DND-41 (cell line): ENCODE data around the gene IFI27L1.

Experiments used
- EZH2 ChIP-seq: IDR thresholded peaks from 3 replicates; pipeline ENCODE4 v1.6.1; 2012; ENCODE audit warnings: borderline replicate concordance, low read depth, mild to moderate bottlenecking, moderate library complexity, low read length, inconsistent platforms; ENCODE audit not compliant: severe bottlenecking
- TF ChIP-seq, protein P1 (sequence below): IDR thresholded peaks from 2 replicates; pipeline ENCODE4 v1.5.1; 2012; ENCODE audit warnings: borderline replicate concordance, low read length, moderate library complexity, mild to moderate bottlenecking; ENCODE audit not compliant: poor library complexity, severe bottlenecking; ENCODE audit errors: extremely low read depth

DNA sequence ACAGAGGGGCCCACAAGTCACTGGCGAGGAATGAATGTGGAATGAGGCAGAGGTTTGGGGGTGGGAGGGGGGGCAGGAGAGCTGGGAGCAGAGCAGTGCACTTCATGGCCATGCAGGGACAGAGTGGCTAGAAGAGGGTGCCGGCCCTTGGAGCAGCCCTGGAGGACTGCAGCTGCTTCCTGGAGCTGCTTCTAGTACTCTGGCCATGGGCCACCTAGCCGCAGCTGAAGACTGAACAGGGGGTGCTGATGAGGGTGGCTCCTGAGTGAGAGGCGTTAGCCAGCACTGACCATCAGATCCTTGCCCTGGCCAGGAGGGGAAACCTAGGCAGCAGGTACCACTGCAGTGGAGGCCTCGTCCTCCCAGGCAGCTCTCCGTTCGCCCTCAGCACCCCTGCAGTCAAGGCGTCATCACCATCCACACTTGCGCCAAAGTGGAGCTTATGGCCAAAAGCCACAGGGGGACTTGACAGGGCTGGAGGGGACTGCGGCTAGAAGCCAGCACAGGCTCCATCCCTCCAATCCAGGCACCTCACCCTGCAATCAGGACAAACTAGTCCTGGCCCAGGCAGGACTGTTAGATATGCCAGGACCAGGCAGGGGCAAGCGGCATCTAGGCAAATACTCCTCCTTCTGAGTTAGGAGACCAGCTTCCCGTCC, 38.5 kb upstream of the IFI27L1 start:
- TF ChIP-seq, protein P1, sequence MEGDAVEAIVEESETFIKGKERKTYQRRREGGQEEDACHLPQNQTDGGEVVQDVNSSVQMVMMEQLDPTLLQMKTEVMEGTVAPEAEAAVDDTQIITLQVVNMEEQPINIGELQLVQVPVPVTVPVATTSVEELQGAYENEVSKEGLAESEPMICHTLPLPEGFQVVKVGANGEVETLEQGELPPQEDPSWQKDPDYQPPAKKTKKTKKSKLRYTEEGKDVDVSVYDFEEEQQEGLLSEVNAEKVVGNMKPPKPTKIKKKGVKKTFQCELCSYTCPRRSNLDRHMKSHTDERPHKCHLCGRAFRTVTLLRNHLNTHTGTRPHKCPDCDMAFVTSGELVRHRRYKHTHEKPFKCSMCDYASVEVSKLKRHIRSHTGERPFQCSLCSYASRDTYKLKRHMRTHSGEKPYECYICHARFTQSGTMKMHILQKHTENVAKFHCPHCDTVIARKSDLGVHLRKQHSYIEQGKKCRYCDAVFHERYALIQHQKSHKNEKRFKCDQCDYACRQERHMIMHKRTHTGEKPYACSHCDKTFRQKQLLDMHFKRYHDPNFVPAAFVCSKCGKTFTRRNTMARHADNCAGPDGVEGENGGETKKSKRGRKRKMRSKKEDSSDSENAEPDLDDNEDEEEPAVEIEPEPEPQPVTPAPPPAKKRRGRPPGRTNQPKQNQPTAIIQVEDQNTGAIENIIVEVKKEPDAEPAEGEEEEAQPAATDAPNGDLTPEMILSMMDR = no peak
- no peak for TF ChIP-seq EZH2
